GM21737 (cell line): ENCODE results near the gene CSNK2A1.

Source experiments
- ATAC-seq: cut with Tn5 transposase; IDR thresholded peaks from one replicate; pipeline ENCODE4 v1.9.1; 2021; ENCODE audit warnings: mild to moderate bottlenecking, moderate library complexity; ENCODE audit not compliant: unreplicated experiment

Gene CSNK2A1

GRCh38 chr20:433300-433975 lies 110.2 kb downstream of the CSNK2A1 start:
- ATAC-seq = peak; percentile 82

GRCh38 chr20:432677-433299 lies 110.8 kb downstream of the CSNK2A1 start:
- no peak for ATAC-seq

- ATAC-seq = no peak
Observed at GRCh38 chr20:432208-432607, 111.4 kb downstream of the CSNK2A1 start.

GRCh38 chr20:431012-431904 lies 112.3 kb downstream of the CSNK2A1 start:
- ATAC-seq = no peak

GRCh38 chr20:430091-430999 lies 113.2 kb downstream of the CSNK2A1 start:
- ATAC-seq = no peak

- ATAC-seq = no peak
Observed at GRCh38 chr20:428658-429200, 114.9 kb downstream of the CSNK2A1 start.

- no peak for ATAC-seq
Observed at GRCh38 chr20:427849-428657, 115.5 kb downstream of the CSNK2A1 start.

- no peak for ATAC-seq
Observed at GRCh38 chr20:427401-427800, 116.2 kb downstream of the CSNK2A1 start.

- no peak for ATAC-seq
Observed at GRCh38 chr20:426566-426965, 117.0 kb downstream of the CSNK2A1 start.
